ENCODE results near the gene OTUD6A.

OTUD6A gene

GRCh38 chrX:70022616-70023015 is 39.6 kb upstream of the OTUD6A start:
- H3K4me2 ChIP-seq (ENCODE audit: low read length): no peak overlapping the region
- H2AFZ ChIP-seq (ENCODE audit: low read depth, low read length): no peak overlapping the region
- TF ChIP-seq EZH2phosphoT487 (IDR thresholded peaks at IDR 0.05; ENCODE audit: low read depth) (no peak), CTCF (IDR thresholded peaks at IDR 0.05; ENCODE audit: low read depth, low read length) (no peak)
- H3K36me3 ChIP-seq (replicated peaks; ENCODE audit: low read depth, low read length): no peaks in the 10 kb centered on the region
- H3K27me3 ChIP-seq (ENCODE audit: low read depth, low read length): no peaks in the 10 kb centered on the region
- no peak overlapping the region for H3K4me3 ChIP-seq (ENCODE audit: low read length)
- no peak overlapping the region for H3K9ac ChIP-seq (ENCODE audit: low read length)
- no peaks in the 10 kb centered on the region for H4K20me1 ChIP-seq (ENCODE audit: insufficient read depth, low read length)
- no peaks in the 10 kb centered on the region for H3K4me1 ChIP-seq (ENCODE audit: low read length)
- no peak overlapping the region for H3K27ac ChIP-seq (ENCODE audit: low read length)
- no peaks in the 10 kb centered on the region for H3K79me2 ChIP-seq (ENCODE audit: low read length)
- H3K9me3 ChIP-seq (ENCODE audit: insufficient read depth, low read length): no peaks in the 10 kb centered on the region

DNA sequence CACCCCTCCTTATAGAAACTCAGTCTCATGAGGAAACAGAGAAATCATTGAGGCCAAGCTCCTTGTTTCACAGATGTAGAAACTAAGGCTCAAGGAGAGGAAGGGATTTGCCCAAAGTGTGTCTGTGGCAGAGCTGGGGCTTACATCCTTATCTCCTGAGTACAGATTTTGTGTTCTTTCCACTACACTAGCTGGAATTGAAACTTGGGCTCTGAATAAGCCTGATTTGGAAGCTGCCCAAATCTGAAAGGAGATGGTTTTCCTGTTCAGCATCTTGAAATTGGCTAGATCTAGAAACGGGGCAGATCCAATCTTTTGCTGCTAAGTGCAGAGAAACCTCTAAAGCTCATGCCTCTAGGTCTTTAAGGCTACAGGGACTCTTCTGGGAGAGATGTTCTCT is 36.8 kb upstream of the OTUD6A start:
- Histone ChIP-seq H3K27ac (ENCODE audit: low read length) (no peak overlapping the region), H4K20me1 (ENCODE audit: insufficient read depth, low read length) (no peaks in the 10 kb centered on the region), H3K9ac (ENCODE audit: low read length) (no peak overlapping the region), H3K4me3 (ENCODE audit: low read length) (no peak overlapping the region), H3K79me2 (ENCODE audit: low read length) (no peaks in the 10 kb centered on the region), H3K27me3 (ENCODE audit: low read depth, low read length) (no peaks in the 10 kb centered on the region), H3K9me3 (ENCODE audit: insufficient read depth, low read length) (no peaks in the 10 kb centered on the region), H3K36me3 (replicated peaks; ENCODE audit: low read depth, low read length) (no peaks in the 10 kb centered on the region), H3K4me2 (ENCODE audit: low read length) (no peak overlapping the region), H2AFZ (ENCODE audit: low read depth, low read length) (no peak overlapping the region), H3K4me1 (ENCODE audit: low read length) (no peaks in the 10 kb centered on the region)
- TF ChIP-seq CTCF (IDR thresholded peaks at IDR 0.05; ENCODE audit: low read depth, low read length): no peak
- no peak for TF ChIP-seq EZH2phosphoT487 (IDR thresholded peaks at IDR 0.05; ENCODE audit: low read depth)

- H2AFZ ChIP-seq (ENCODE audit: low read depth, low read length): no peak overlapping the region
- TF ChIP-seq EZH2phosphoT487 (IDR thresholded peaks at IDR 0.05; ENCODE audit: low read depth) (no peak), CTCF (IDR thresholded peaks at IDR 0.05; ENCODE audit: low read depth, low read length) (no peak)
- no peaks in the 10 kb centered on the region for H4K20me1 ChIP-seq (ENCODE audit: insufficient read depth, low read length)
- no peaks in the 10 kb centered on the region for H3K4me1 ChIP-seq (ENCODE audit: low read length)
- no peaks in the 10 kb centered on the region for H3K27me3 ChIP-seq (ENCODE audit: low read depth, low read length)
- H3K36me3 ChIP-seq (replicated peaks; ENCODE audit: low read depth, low read length): no peaks in the 10 kb centered on the region
- H3K9me3 ChIP-seq (ENCODE audit: insufficient read depth, low read length): no peaks in the 10 kb centered on the region
- H3K9ac ChIP-seq (ENCODE audit: low read length): no peak overlapping the region
- no peak overlapping the region for H3K4me3 ChIP-seq (ENCODE audit: low read length)
- H3K27ac ChIP-seq (ENCODE audit: low read length): no peak overlapping the region
- H3K4me2 ChIP-seq (ENCODE audit: low read length): no peak overlapping the region
- no peaks in the 10 kb centered on the region for H3K79me2 ChIP-seq (ENCODE audit: low read length)
Measured at GRCh38 chrX:70026112-70026850, 36.0 kb upstream of the OTUD6A start.

- H3K4me2 ChIP-seq (ENCODE audit: low read length): no peak overlapping the region
- H3K9me3 ChIP-seq (ENCODE audit: insufficient read depth, low read length): no peaks in the 10 kb centered on the region
- no peaks in the 10 kb centered on the region for H3K79me2 ChIP-seq (ENCODE audit: low read length)
- H3K27me3 ChIP-seq (ENCODE audit: low read depth, low read length): no peaks in the 10 kb centered on the region
- no peaks in the 10 kb centered on the region for H3K36me3 ChIP-seq (replicated peaks; ENCODE audit: low read depth, low read length)
- no peaks in the 10 kb centered on the region for H4K20me1 ChIP-seq (ENCODE audit: insufficient read depth, low read length)
- no peak overlapping the region for H2AFZ ChIP-seq (ENCODE audit: low read depth, low read length)
- no peak overlapping the region for H3K27ac ChIP-seq (ENCODE audit: low read length)
- no peak overlapping the region for H3K9ac ChIP-seq (ENCODE audit: low read length)
- TF ChIP-seq CTCF (IDR thresholded peaks at IDR 0.05; ENCODE audit: low read depth, low read length): no peak
- no peak for TF ChIP-seq EZH2phosphoT487 (IDR thresholded peaks at IDR 0.05; ENCODE audit: low read depth)
- no peak overlapping the region for H3K4me3 ChIP-seq (ENCODE audit: low read length)
- H3K4me1 ChIP-seq (ENCODE audit: low read length): no peaks in the 10 kb centered on the region
Measured at GRCh38 chrX:70026851-70027200, 35.4 kb upstream of the OTUD6A start.
